ENCODE results near the gene STAT5A. TPM values are rescaled to one million over a fixed set of nuclear protein-coding genes. Genes with fewer than 3 reads are reported as not detected.
A peak's percentile ranks its signal among the peaks of the same experiment; 100 is the strongest.

STAT5A gene
- total RNA-seq, 2 experiments from 2014 or later: 141 to 150 TPM

GRCh38 chr17:42305543-42306384, 17.5 kb downstream of the STAT5A start:
- TF ChIP-seq CTCF (IDR thresholded peaks at IDR 0.05): peak; percentile 40
- Histone ChIP-seq H3K27me3 (ENCODE audit: control insufficient read depth in 1 of 2, insufficient read depth in 2 of 2, low read length in 2 of 2) (no peaks in the 10 kb centered on the region), H3K4me1 (ENCODE audit: insufficient read depth, low read length) (peaks cover 31% of the 10 kb centered on the region), H3K9me3 (ENCODE audit: control insufficient read depth in 1 of 2, insufficient read depth in 1 of 2, low read length in 2 of 2) (peaks cover 0 to 6% of the 10 kb centered on the region in 2 experiments), H3K4me3 (ENCODE audit: low read length) (no peak overlapping the region), H3K27ac (ENCODE audit: low read depth in 1 of 2, low read length in 2 of 2) (peak overlapping the region in 1 of 2 donors; percentile 15), H3K36me3 (ENCODE audit: insufficient read depth, low read length) (peaks cover 88% of the 10 kb centered on the region)
- intact Hi-C loops (cut with DNase I, micrococcal nuclease): no loop called here
- POLR2A ChIA-PET: interaction anchor here (1.1 to 1.5 kb wide), 3 partner anchors 10 to 83 kb away, joined by 3 to 5 read pairs (median 4); partner anchors contain the start of gene STAT3
- Mint-ChIP-seq H3K36me3 (ENCODE audit: low read depth) (peaks cover 94% of the 10 kb centered on the region), H3K9me3 (no peaks in the 10 kb centered on the region), H3K27ac (peak overlapping the region; percentile 86), H3K4me1 (ENCODE audit: low read depth) (peaks cover 34% of the 10 kb centered on the region), H3K27me3 (no peaks in the 10 kb centered on the region), H3K4me3 (peak overlapping the region; percentile 6)
- DNase-seq: peak in 8 of 14 experiments; percentile 28 to 62 (median 39)
- CTCF ChIA-PET: interaction anchor here (1.8 kb wide), 1 partner anchor 84 kb away, joined by 8 read pairs; no protein-coding TSS in a partner anchor
- peak; percentile 84 for ATAC-seq (ENCODE audit: poor library complexity)

DNA sequence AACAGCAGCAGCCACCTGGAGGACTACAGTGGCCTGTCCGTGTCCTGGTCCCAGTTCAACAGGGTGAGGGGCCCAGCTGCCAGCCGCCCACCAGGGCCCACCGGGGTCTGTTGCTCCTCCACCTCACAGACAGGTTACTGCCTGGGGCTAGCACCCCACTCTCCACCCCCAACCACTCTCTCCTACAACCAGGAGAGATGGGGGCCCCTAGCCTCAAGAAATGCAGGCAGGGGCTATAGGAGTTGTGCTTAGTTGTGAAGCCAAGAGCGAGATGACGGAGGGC, 18.0 kb downstream of the STAT5A start:
- H3K9me3 ChIP-seq (ENCODE audit: control insufficient read depth in 1 of 2, insufficient read depth in 1 of 2, low read length in 2 of 2): peaks cover 0 to 6% of the 10 kb centered on the region in 2 experiments
- peaks cover 36% of the 10 kb centered on the region for H3K4me1 ChIP-seq (ENCODE audit: insufficient read depth, low read length)
- Mint-ChIP-seq H3K27me3 (no peaks in the 10 kb centered on the region), H3K27ac (peak overlapping the region; percentile 86), H3K4me1 (ENCODE audit: low read depth) (peaks cover 39% of the 10 kb centered on the region), H3K9me3 (no peaks in the 10 kb centered on the region), H3K36me3 (ENCODE audit: low read depth) (peaks cover 94% of the 10 kb centered on the region), H3K4me3 (no peak overlapping the region)
- H3K27me3 ChIP-seq (ENCODE audit: control insufficient read depth in 1 of 2, insufficient read depth in 2 of 2, low read length in 2 of 2): no peaks in the 10 kb centered on the region
- H3K36me3 ChIP-seq (ENCODE audit: insufficient read depth, low read length): peaks cover 88% of the 10 kb centered on the region
- intact Hi-C loops (cut with DNase I, micrococcal nuclease): no loop called here
- no peak overlapping the region for H3K4me3 ChIP-seq (ENCODE audit: low read length)
- ChIA-PET POLR2A (interaction anchor here (1.1 to 1.5 kb wide), 3 partner anchors 9 to 82 kb away, joined by 3 to 5 read pairs (median 4); partner anchors contain the start of gene STAT3), CTCF (interaction anchor here (1.8 kb wide), 1 partner anchor 84 kb away, joined by 8 read pairs; no protein-coding TSS in a partner anchor)
- no peak for DNase-seq
- ATAC-seq (ENCODE audit: poor library complexity): no peak
- no peak overlapping the region for H3K27ac ChIP-seq (ENCODE audit: low read depth in 1 of 2, low read length in 2 of 2)
- TF ChIP-seq CTCF (IDR thresholded peaks at IDR 0.05): no peak

GRCh38 chr17:42307362-42307927, 19.1 kb downstream of the STAT5A start:
- intact Hi-C loops (cut with DNase I, micrococcal nuclease): no loop called here
- H3K4me3 Mint-ChIP-seq: no peak overlapping the region
- DNase-seq (no peak), ATAC-seq (ENCODE audit: poor library complexity) (no peak)
- ChIA-PET POLR2A (interaction anchor here (1.1 kb wide), 1 partner anchor 57 kb away, joined by 3 read pairs; no protein-coding TSS in a partner anchor), CTCF (no interaction called here)
- no peak for TF ChIP-seq CTCF (IDR thresholded peaks at IDR 0.05)
- no peaks in the 10 kb centered on the region for H3K27me3 Mint-ChIP-seq
- peaks cover 49% of the 10 kb centered on the region for H3K4me1 Mint-ChIP-seq (ENCODE audit: low read depth)
- H3K9me3 ChIP-seq (ENCODE audit: control insufficient read depth in 1 of 2, insufficient read depth in 1 of 2, low read length in 2 of 2): peaks cover 0 to 6% of the 10 kb centered on the region in 2 experiments
- H3K4me3 ChIP-seq (ENCODE audit: low read length): no peak overlapping the region
- H3K9me3 Mint-ChIP-seq: no peaks in the 10 kb centered on the region
- H3K4me1 ChIP-seq (ENCODE audit: insufficient read depth, low read length): peaks cover 47% of the 10 kb centered on the region
- H3K36me3 ChIP-seq (ENCODE audit: insufficient read depth, low read length): peaks cover 80% of the 10 kb centered on the region
- no peak overlapping the region for H3K27ac ChIP-seq (ENCODE audit: low read depth in 1 of 2, low read length in 2 of 2)
- no peaks in the 10 kb centered on the region for H3K27me3 ChIP-seq (ENCODE audit: control insufficient read depth in 1 of 2, insufficient read depth in 2 of 2, low read length in 2 of 2)
- H3K36me3 Mint-ChIP-seq (ENCODE audit: low read depth): peaks cover 91% of the 10 kb centered on the region
- H3K27ac Mint-ChIP-seq: peak overlapping the region; percentile 74

Data from CD4-positive, alpha-beta T cell (primary cell).